Naive thymus-derived CD4-positive, alpha-beta T cell (primary cell): ENCODE measurements around the gene IL1RAPL1. TPM values are rescaled to one million over a fixed set of nuclear protein-coding genes. Genes with fewer than 3 reads are reported as not detected.

Experiments used
- ATAC-seq: fragments of 150-1000 bp; cut with Tn5 transposase; 2 replicates; pipeline ENCODE4 v1.10.0; 2021; ENCODE audit warnings: mild to moderate bottlenecking, moderate library complexity
- CTCF ChIA-PET: fragments of 350-600 bp; sonication (Branson Sonifier 250); formaldehyde crosslinking; loops from one replicate; lab custom pipeline; 2021; ENCODE audit warnings: antibody characterized with exemption; lab: Charles Lee
- POLR2A ChIA-PET: fragments of 350-600 bp; sonication (Branson Sonifier 250); formaldehyde crosslinking; loops from one replicate; lab custom pipeline; 2021; ENCODE audit warnings: antibody characterized with exemption, inconsistent platforms; lab: Charles Lee
- DNase-seq, 9 donors: peaks; one replicate each; pipeline versions ENCODE4 v3.0.0 to v3.0.0-alpha.2; 2020 to 2022; ENCODE audit warnings: mixed read lengths in 1 of 9
- H3K27ac ChIP-seq: one replicate; pipeline ENCODE4 v1.7.0; 2013; ENCODE audit warnings: mild to moderate bottlenecking, low read depth, low read length, moderate library complexity
- H3K27me3 ChIP-seq, 2 donors: one replicate each; pipeline ENCODE4 v1.7.0; 2013; ENCODE audit warnings: low read length in 2 of 2, mild to moderate bottlenecking in 2 of 2, moderate library complexity in 2 of 2; ENCODE audit not compliant: control insufficient read depth in 2 of 2, insufficient read depth in 2 of 2
- H3K36me3 ChIP-seq, 3 experiments: 1 replicate in 2 of 3; 2 replicates in 1 of 3; pipeline ENCODE4 v1.7.0; 2013; ENCODE audit warnings: low read length in 3 of 3, mild to moderate bottlenecking in 3 of 3, moderate library complexity in 1 of 3; ENCODE audit not compliant: insufficient read depth in 3 of 3, control insufficient read depth in 2 of 3
- H3K4me1 ChIP-seq, 2 donors: one replicate each; pipeline ENCODE4 v1.7.0; 2013; ENCODE audit warnings: low read length in 2 of 2, mild to moderate bottlenecking in 2 of 2, moderate library complexity in 1 of 2; ENCODE audit not compliant: control insufficient read depth in 2 of 2, insufficient read depth in 2 of 2
- H3K4me3 ChIP-seq: 2 replicates; pipeline ENCODE4 v1.7.0; 2013; ENCODE audit warnings: mild to moderate bottlenecking, low read length
- H3K9me3 ChIP-seq, 3 experiments: 1 replicate in 2 of 3; 2 replicates in 1 of 3; pipeline ENCODE4 v1.7.0; 2013; ENCODE audit warnings: low read length in 3 of 3; ENCODE audit not compliant: control insufficient read depth in 2 of 3
- H3K27ac Mint-ChIP-seq, 9 donors: one replicate each; pipeline ENCODE4 v1.8.0; 2020 to 2022; ENCODE audit warnings: mixed read lengths in 9 of 9, mild to moderate bottlenecking in 8 of 9, moderate library complexity in 5 of 9, inconsistent platforms in 2 of 9
- H3K27me3 Mint-ChIP-seq, 5 donors: one replicate each; pipeline ENCODE4 v1.8.0; 2021 to 2022; ENCODE audit warnings: mixed read lengths in 5 of 5, mild to moderate bottlenecking in 1 of 5
- H3K36me3 Mint-ChIP-seq, 5 donors: one replicate each; pipeline ENCODE4 v1.8.0; 2020 to 2022; ENCODE audit warnings: mixed read lengths in 5 of 5, mild to moderate bottlenecking in 3 of 5, inconsistent platforms in 1 of 5
- H3K4me1 Mint-ChIP-seq, 7 donors: one replicate each; pipeline ENCODE4 v1.8.0; 2020 to 2022; ENCODE audit warnings: mixed read lengths in 7 of 7, mild to moderate bottlenecking in 3 of 7, inconsistent platforms in 1 of 7
- H3K4me3 Mint-ChIP-seq, 10 donors: one replicate each; pipeline ENCODE4 v1.8.0; 2020 to 2022; ENCODE audit warnings: mild to moderate bottlenecking in 10 of 10, mixed read lengths in 10 of 10, moderate library complexity in 6 of 10, inconsistent platforms in 2 of 10
- H3K9me3 Mint-ChIP-seq, 11 donors: one replicate each; pipeline ENCODE4 v1.8.0; 2020 to 2022; ENCODE audit warnings: mixed read lengths in 11 of 11, mild to moderate bottlenecking in 4 of 11, inconsistent platforms in 1 of 11, moderate library complexity in 1 of 11
- intact Hi-C, 2 donors: fragments of 100-400 bp; cut with micrococcal nuclease; formaldehyde crosslinking; loops; one replicate each; pipeline ENCODE4 v1.15.1; 2023
- polyA plus RNA-seq, 2 donors: library from polyadenylated mRNA; unstranded; fragments of 300-500 nt; fragmentation: Illumina TruSeq; gene quantifications; one replicate each; pipeline ENCODE4 v1.2.3, GENCODE V29; 2021
- total RNA-seq, 6 experiments: library from RNA in 5 of 6; stranded (reverse) in 5 of 6; gene quantifications; 1 replicate in 5 of 6; 2 replicates in 1 of 6; pipeline ENCODE4 v1.2.3 and lab custom pipeline; 2021 to 2026

The IL1RAPL1 gene
- total and polyA plus RNA-seq, 7 experiments from 2014 or later, result not detected

DNA sequence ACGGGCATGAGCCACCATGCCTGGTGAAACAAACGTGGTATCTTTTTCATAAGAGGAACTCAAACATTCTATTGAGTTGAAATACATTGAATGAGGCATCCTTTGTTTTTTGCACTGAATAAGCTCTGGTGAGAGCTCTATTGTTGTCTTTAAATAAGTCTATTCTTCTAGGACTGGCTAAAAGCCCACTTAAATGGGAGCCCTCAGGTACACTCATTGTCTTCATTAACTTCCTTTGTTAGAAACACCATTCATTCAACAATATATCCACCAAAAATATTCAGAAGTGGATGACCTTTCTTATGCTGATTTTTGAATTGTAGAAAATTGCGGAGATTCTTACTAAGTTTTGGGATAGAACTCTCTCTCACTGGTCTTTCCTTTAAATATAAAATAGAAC is 568.0 kb downstream of the IL1RAPL1 start:
- H3K4me1 Mint-ChIP-seq, result no peaks in the 10 kb centered on the region
- Histone ChIP-seq H3K36me3 (no peaks in the 10 kb centered on the region), H3K9me3 (no peaks in the 10 kb centered on the region), H3K4me1 (no peaks in the 10 kb centered on the region), H3K4me3 (no peak overlapping the region), H3K27ac (no peak overlapping the region), H3K27me3 (no peaks in the 10 kb centered on the region)
- CTCF ChIA-PET, result no interaction called here
- intact Hi-C loops, result no loop called here
- no peaks in the 10 kb centered on the region for H3K36me3 Mint-ChIP-seq
- ATAC-seq, result no peak
- H3K4me3 Mint-ChIP-seq, result no peak overlapping the region
- DNase-seq, result no peak
- H3K27ac Mint-ChIP-seq, result no peak overlapping the region
- H3K9me3 Mint-ChIP-seq, result peaks cover 0 to 12% (median 0%) of the 10 kb centered on the region in 11 donors
- POLR2A ChIA-PET, result no interaction called here
- no peaks in the 10 kb centered on the region for H3K27me3 Mint-ChIP-seq

DNA sequence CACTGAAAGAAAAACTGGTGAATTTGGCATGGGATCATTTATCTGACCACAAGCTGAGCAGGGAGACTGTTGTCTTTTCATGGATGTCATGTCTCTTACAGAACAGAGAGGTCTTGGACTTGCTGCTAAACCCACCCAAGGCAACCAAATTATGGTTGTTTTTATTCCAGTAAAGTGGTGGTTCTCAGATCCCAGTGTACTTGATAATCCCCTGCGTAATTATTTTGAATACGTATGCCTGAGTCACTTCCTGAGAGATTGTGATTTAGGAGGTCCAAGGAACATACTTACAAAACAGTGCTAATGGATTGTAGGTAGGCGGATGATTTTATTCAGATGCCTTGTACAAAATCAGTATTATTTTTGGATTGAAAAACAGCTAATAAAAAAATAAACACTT is 585.6 kb downstream of the IL1RAPL1 start:
- H3K36me3 Mint-ChIP-seq, result no peaks in the 10 kb centered on the region
- peaks cover 0 to 5% (median 2%) of the 10 kb centered on the region in 11 donors for H3K9me3 Mint-ChIP-seq
- no peak overlapping the region for H3K27ac Mint-ChIP-seq
- Histone ChIP-seq H3K36me3 (no peaks in the 10 kb centered on the region), H3K9me3 (no peaks in the 10 kb centered on the region), H3K4me3 (no peak overlapping the region), H3K27ac (no peak overlapping the region), H3K4me1 (no peaks in the 10 kb centered on the region), H3K27me3 (no peaks in the 10 kb centered on the region)
- H3K4me3 Mint-ChIP-seq, result no peak overlapping the region
- CTCF ChIA-PET, result interaction anchor here (0.5 kb wide), 1 partner anchor 107 kb away, joined by 3 read pairs; no protein-coding TSS in a partner anchor
- no peaks in the 10 kb centered on the region for H3K27me3 Mint-ChIP-seq
- POLR2A ChIA-PET, result no interaction called here
- ATAC-seq (no peak), DNase-seq (no peak)
- H3K4me1 Mint-ChIP-seq, result no peaks in the 10 kb centered on the region
- intact Hi-C loops, result no loop called here

DNA sequence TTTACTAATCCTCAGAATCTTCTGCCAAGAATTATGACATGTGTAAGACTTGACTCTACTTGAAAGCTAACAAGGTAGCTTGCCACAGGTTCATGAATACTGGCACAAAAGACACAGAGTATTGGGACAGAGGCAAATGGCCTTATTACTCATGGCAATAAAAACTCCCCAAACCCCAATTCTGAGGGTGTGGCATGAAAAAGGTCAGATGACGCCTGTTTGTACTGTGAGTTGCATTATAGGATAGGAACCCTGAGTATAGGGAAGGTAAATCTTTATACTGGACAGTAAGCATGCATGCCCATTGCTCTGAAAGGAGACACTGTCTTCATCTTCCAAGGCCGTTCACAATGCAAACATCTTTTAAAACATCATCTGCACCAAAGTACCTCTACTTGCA is 600.0 kb downstream of the IL1RAPL1 start:
- POLR2A ChIA-PET, result no interaction called here
- H3K27me3 ChIP-seq, result no peaks in the 10 kb centered on the region
- no peaks in the 10 kb centered on the region for H3K36me3 ChIP-seq
- H3K4me1 ChIP-seq, result no peaks in the 10 kb centered on the region
- H3K36me3 Mint-ChIP-seq, result no peaks in the 10 kb centered on the region
- H3K9me3 Mint-ChIP-seq, result peaks cover 0 to 3% (median 0%) of the 10 kb centered on the region in 11 donors
- no peak overlapping the region for H3K4me3 Mint-ChIP-seq
- H3K27me3 Mint-ChIP-seq, result no peaks in the 10 kb centered on the region
- no peak overlapping the region for H3K27ac Mint-ChIP-seq
- H3K4me1 Mint-ChIP-seq, result no peaks in the 10 kb centered on the region
- CTCF ChIA-PET, result no interaction called here
- H3K27ac ChIP-seq, result no peak overlapping the region
- no peak for ATAC-seq
- intact Hi-C loops, result no loop called here
- H3K9me3 ChIP-seq, result no peaks in the 10 kb centered on the region
- DNase-seq, result no peak
- H3K4me3 ChIP-seq, result no peak overlapping the region

DNA sequence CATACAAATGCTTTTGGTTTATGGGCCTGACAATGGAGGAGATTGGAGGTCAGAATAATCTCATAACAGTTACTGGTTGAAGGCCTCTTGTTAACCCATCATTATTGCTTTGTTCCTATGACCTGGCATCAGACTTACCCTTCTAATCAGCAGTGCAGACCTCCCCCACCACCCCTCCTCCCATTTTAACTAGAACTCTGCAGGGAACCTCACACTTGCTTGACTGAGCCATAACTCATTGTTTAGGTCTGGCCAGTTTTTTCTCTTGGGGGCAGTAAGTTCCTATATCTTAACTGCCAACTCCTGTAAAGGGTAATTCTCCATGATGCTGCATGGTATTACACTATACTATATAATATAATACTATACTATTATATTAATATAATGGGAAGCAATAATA is 609.3 kb downstream of the IL1RAPL1 start:
- Mint-ChIP-seq H3K27me3 (no peaks in the 10 kb centered on the region), H3K4me3 (no peak overlapping the region), H3K9me3 (no peaks in the 10 kb centered on the region), H3K27ac (no peak overlapping the region), H3K36me3 (no peaks in the 10 kb centered on the region), H3K4me1 (no peaks in the 10 kb centered on the region)
- DNase-seq (no peak), ATAC-seq (no peak)
- Histone ChIP-seq H3K4me3 (no peak overlapping the region), H3K27me3 (no peaks in the 10 kb centered on the region), H3K9me3 (no peaks in the 10 kb centered on the region), H3K36me3 (no peaks in the 10 kb centered on the region), H3K4me1 (no peaks in the 10 kb centered on the region), H3K27ac (no peak overlapping the region)
- intact Hi-C loops, result no loop called here
- CTCF ChIA-PET, result no interaction called here
- POLR2A ChIA-PET, result no interaction called here

DNA sequence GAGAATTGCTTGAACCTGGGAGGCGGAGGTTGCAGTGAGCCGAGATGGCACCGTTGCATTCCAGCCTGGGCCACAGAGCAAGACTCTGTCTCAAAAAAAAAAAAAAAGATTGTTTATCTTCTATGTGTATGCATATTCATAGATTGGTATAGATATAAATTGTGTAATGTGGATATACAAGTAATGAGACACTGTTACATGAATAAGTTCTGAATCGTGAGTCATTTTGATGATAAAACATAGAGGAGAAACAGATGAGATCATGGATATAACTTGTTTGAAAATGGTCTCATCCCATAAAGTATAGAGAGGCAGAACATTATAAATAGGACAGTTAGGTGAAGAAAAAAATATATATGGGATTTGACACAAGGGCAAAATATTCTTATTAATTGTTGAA is 628.0 kb downstream of the IL1RAPL1 start:
- POLR2A ChIA-PET, result no interaction called here
- H3K27ac Mint-ChIP-seq, result no peak overlapping the region
- H3K27ac ChIP-seq, result no peak overlapping the region

GRCh38 chrX:29225670-29226069 is 638.4 kb downstream of the IL1RAPL1 start:
- no peak overlapping the region for H3K4me3 Mint-ChIP-seq
- POLR2A ChIA-PET, result no interaction called here
- Histone ChIP-seq H3K4me3 (no peak overlapping the region), H3K4me1 (no peaks in the 10 kb centered on the region), H3K36me3 (no peaks in the 10 kb centered on the region), H3K27me3 (no peaks in the 10 kb centered on the region), H3K9me3 (no peaks in the 10 kb centered on the region), H3K27ac (no peak overlapping the region)
- H3K9me3 Mint-ChIP-seq, result peaks cover 0 to 3% (median 0%) of the 10 kb centered on the region in 11 donors
- ATAC-seq, result no peak
- no peaks in the 10 kb centered on the region for H3K4me1 Mint-ChIP-seq
- CTCF ChIA-PET, result no interaction called here
- no peaks in the 10 kb centered on the region for H3K27me3 Mint-ChIP-seq
- intact Hi-C loops, result no loop called here
- no peaks in the 10 kb centered on the region for H3K36me3 Mint-ChIP-seq
- no peak for DNase-seq
- no peak overlapping the region for H3K27ac Mint-ChIP-seq

More for the DNA sequence above, 628.0 kb downstream of the IL1RAPL1 start:
- H3K4me3 Mint-ChIP-seq, result no peak overlapping the region
- H3K36me3 Mint-ChIP-seq, result no peaks in the 10 kb centered on the region
- H3K9me3 ChIP-seq, result no peaks in the 10 kb centered on the region
- H3K4me1 ChIP-seq, result no peaks in the 10 kb centered on the region
- H3K4me1 Mint-ChIP-seq, result no peaks in the 10 kb centered on the region
- DNase-seq (no peak), ATAC-seq (no peak)
- CTCF ChIA-PET, result no interaction called here
- H3K36me3 ChIP-seq, result no peaks in the 10 kb centered on the region
- intact Hi-C loops, result no loop called here
- no peaks in the 10 kb centered on the region for H3K27me3 ChIP-seq
- H3K27me3 Mint-ChIP-seq, result no peaks in the 10 kb centered on the region
- H3K4me3 ChIP-seq, result no peak overlapping the region
- H3K9me3 Mint-ChIP-seq, result peaks cover 0 to 13% (median 1%) of the 10 kb centered on the region in 11 donors

DNA sequence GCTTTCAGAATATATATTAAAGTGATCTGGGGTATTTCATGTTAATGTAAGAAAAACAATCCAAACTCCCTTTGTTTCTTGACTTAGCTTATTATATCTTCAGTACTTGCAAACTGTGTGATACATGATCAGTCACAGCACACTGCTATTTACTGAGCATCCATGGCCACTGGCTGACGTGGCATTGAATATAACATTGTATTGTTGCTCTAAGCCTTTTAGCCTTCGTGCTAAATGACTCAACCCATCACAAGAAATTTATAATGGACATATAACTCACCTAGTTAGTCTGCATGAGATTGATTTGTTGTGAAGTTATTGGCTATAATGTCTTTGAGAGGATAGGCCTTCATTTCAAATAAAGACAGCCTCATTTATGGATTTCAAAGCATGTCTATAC is 642.6 kb downstream of the IL1RAPL1 start:
- Histone ChIP-seq H3K9me3 (no peaks in the 10 kb centered on the region), H3K4me3 (no peak overlapping the region), H3K36me3 (no peaks in the 10 kb centered on the region), H3K27me3 (no peaks in the 10 kb centered on the region), H3K27ac (no peak overlapping the region), H3K4me1 (no peaks in the 10 kb centered on the region)
- Mint-ChIP-seq H3K36me3 (no peaks in the 10 kb centered on the region), H3K4me1 (no peaks in the 10 kb centered on the region), H3K27ac (no peak overlapping the region), H3K9me3 (peaks cover 0 to 5% (median 0%) of the 10 kb centered on the region in 11 donors), H3K4me3 (no peak overlapping the region), H3K27me3 (no peaks in the 10 kb centered on the region)
- no peak for DNase-seq
- ATAC-seq, result no peak
- ChIA-PET CTCF (no interaction called here), POLR2A (no interaction called here)
- intact Hi-C loops, result no loop called here
